Spleen (tissue), 11 donors: ENCODE data around the gene PPP4R3A. TPM values are rescaled to one million over a fixed set of nuclear protein-coding genes. Genes with fewer than 3 reads are reported as not detected.
"Not testable (repeated sequence)": the region's sequence is repeated elsewhere in the genome, so short reads cannot be mapped to it uniquely, and the experiment has no call there.

Experiments used
- DNase-seq: peaks from one replicate; pipeline ENCODE4 v3.0.0-alpha.2; 2020
- H3K27ac ChIP-seq, 8 donors: fragments of 200-600 bp; sonication (generic) in 7 of 8; 1 replicate in 4 of 8; 2 replicates in 4 of 8; pipeline versions ENCODE4 v1.5.0 to v1.8.0; 2016 to 2021; ENCODE audit warnings: inconsistent platforms in 4 of 8, mild to moderate bottlenecking in 4 of 8, moderate library complexity in 1 of 8
- H3K27me3 ChIP-seq, 7 donors: fragments of 200-600 bp; sonication (generic) in 6 of 7; replicated peaks in 1 of 7; 1 replicate in 4 of 7; 2 replicates in 3 of 7; pipeline versions ENCODE4 v1.5.0 to v1.8.0; 2016 to 2021; ENCODE audit warnings: inconsistent platforms in 3 of 7, mild to moderate bottlenecking in 1 of 7
- H3K36me3 ChIP-seq, 6 donors: fragments of 200-600 bp; sonication (generic) in 5 of 6; 1 replicate in 4 of 6; 2 replicates in 2 of 6; pipeline versions ENCODE4 v1.5.0 to v1.8.0; 2016 to 2021; ENCODE audit warnings: inconsistent platforms in 2 of 6
- H3K4me1 ChIP-seq, 6 donors: fragments of 200-600 bp; sonication (generic) in 5 of 6; 1 replicate in 3 of 6; 2 replicates in 3 of 6; pipeline versions ENCODE4 v1.5.0 to v1.8.0; 2016 to 2021; ENCODE audit warnings: inconsistent platforms in 3 of 6
- H3K4me3 ChIP-seq, 8 donors: fragments of 200-600 bp; sonication (generic) in 7 of 8; 1 replicate in 4 of 8; 2 replicates in 4 of 8; pipeline versions ENCODE4 v1.5.0 to v1.8.0; 2016 to 2021; ENCODE audit warnings: inconsistent platforms in 4 of 8, mild to moderate bottlenecking in 4 of 8, moderate library complexity in 2 of 8
- H3K9me3 ChIP-seq, 8 donors: fragments of 200-600 bp; sonication (generic) in 7 of 8; 1 replicate in 4 of 8; 2 replicates in 4 of 8; pipeline versions ENCODE4 v1.5.0 to v1.8.0; 2016 to 2021; ENCODE audit warnings: inconsistent platforms in 4 of 8
- POLR2A ChIP-seq, 3 donors: fragments of 450-650 bp; IDR thresholded peaks; one replicate each; pipeline ENCODE4 v1.5.1; 2017; ENCODE audit warnings: antibody characterized with exemption in 3 of 3, mild to moderate bottlenecking in 1 of 3
- POLR2AphosphoS5 ChIP-seq, 3 donors: sonication (generic); formaldehyde crosslinking; IDR thresholded peaks; one replicate each; pipeline ENCODE4 v1.5.1; 2017; ENCODE audit warnings: antibody characterized with exemption in 3 of 3
- WGBS, 5 donors: extraction: QIAGEN DNeasy Blood & Tissue Kit in 3 of 5; methylation state at CpG; one replicate each; pipeline versions ENCODE4 v1.1.5 to v1.1.7; 2013 to 2018; 5-methylcytosine and 5-hydroxymethylcytosine counted together
- intact Hi-C: fragments of 100-400 bp; cut with DNase I; formaldehyde crosslinking; loops from one replicate; pipeline ENCODE4 v1.15.0; 2023; ENCODE audit warnings: low total_unique reads
- polyA plus RNA-seq, 3 donors: library from polyadenylated mRNA; stranded (reverse); fragments of 200-250 nt; gene quantifications; one replicate each; pipeline ENCODE4 v1.2.1, GENCODE V29; 2013
- total RNA-seq, 7 donors: library from RNA; depleted of rRNA in 3 of 7; stranded (reverse); fragments of >200 nt in 3 of 7; fragmentation: NEBNext Ultra II Directional in 4 of 7; extraction: Animal tissue kit (Norgen Biotek cat#: 25700) in 4 of 7; gene quantifications; one replicate each; pipeline versions ENCODE4 v1.1.0 to v1.2.1, GENCODE V29; 2016 to 2021
- TF ChIP-seq, protein P1 (sequence below), 11 experiments: fragments of 200-600 bp in 7 of 11; fragments of 450-650 bp in 4 of 11; sonication (generic) in 4 of 11; IDR thresholded peaks in 8 of 11; conservative IDR thresholded peaks in 3 of 11; 1 replicate in 7 of 11; 2 replicates in 4 of 11; pipeline versions ENCODE4 v1.4.0 to v1.8.0; 2016 to 2021; ENCODE audit warnings: antibody characterized with exemption in 11 of 11, inconsistent platforms in 4 of 11, mild to moderate bottlenecking in 1 of 11
- donor health status: healthy with polysubstance abuse.
- donor health status: DM: no; HTN: no; CAD: no; lungs with moderate emphysema.
- donor health status: DM: no; HTN: no; CAD: no.
- donor health status: Bipolar disorder and iron deficiency.
- donor health status: healthy.
- donor health status: DM: no; HTN: no; CAD: no.
- donor health status: DM: yes; HTN: yes; CAD: no.

PPP4R3A gene
- total and polyA plus RNA-seq, 10 donors, result 53.9 to 119 (median 105) TPM

DNA sequence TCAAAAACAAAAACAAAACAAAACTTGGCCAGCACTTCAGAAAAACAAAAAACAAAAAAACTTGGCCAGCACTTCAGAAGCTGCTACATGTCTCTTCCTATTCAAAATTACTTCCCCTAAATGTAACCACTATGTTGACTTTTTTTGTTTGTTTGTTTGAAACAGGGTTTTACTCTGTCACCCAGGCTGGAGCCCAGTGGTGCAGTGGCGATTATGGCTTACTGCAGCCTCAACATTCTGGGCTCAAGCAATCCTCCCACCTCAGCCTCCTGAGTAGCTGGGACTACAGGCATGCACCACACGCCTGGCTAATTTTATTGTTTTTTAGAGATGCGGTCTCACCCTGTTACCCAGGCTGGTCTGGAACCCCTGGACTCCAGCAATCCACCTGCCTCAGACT lies 38.0 kb upstream of the PPP4R3A start:
- Histone ChIP-seq H3K36me3 (no peaks in the 10 kb centered on the region), H3K4me3 (no peak overlapping the region), H3K27ac (no peak overlapping the region), H3K9me3 (no peaks in the 10 kb centered on the region), H3K27me3 (peaks cover 0 to 5% (median 0%) of the 10 kb centered on the region in 7 donors), H3K4me1 (no peaks in the 10 kb centered on the region)
- TF ChIP-seq POLR2A (IDR thresholded peaks at IDR 0.05), result no peak
- no peak for TF ChIP-seq POLR2AphosphoS5 (IDR thresholded peaks at IDR 0.05)
- TF ChIP-seq, protein P1, sequence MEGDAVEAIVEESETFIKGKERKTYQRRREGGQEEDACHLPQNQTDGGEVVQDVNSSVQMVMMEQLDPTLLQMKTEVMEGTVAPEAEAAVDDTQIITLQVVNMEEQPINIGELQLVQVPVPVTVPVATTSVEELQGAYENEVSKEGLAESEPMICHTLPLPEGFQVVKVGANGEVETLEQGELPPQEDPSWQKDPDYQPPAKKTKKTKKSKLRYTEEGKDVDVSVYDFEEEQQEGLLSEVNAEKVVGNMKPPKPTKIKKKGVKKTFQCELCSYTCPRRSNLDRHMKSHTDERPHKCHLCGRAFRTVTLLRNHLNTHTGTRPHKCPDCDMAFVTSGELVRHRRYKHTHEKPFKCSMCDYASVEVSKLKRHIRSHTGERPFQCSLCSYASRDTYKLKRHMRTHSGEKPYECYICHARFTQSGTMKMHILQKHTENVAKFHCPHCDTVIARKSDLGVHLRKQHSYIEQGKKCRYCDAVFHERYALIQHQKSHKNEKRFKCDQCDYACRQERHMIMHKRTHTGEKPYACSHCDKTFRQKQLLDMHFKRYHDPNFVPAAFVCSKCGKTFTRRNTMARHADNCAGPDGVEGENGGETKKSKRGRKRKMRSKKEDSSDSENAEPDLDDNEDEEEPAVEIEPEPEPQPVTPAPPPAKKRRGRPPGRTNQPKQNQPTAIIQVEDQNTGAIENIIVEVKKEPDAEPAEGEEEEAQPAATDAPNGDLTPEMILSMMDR (IDR thresholded peaks at IDR 0.05 in 8 of 11, conservative IDR thresholded peaks at IDR 0.05 in 3 of 11), result no peak
- WGBS, 5 donors, result 85 to 94% (median 88%) methylated on average over 3 of the region's 3 CpGs
- DNase-seq, result no peak
- intact Hi-C loops, result no loop called here

DNA sequence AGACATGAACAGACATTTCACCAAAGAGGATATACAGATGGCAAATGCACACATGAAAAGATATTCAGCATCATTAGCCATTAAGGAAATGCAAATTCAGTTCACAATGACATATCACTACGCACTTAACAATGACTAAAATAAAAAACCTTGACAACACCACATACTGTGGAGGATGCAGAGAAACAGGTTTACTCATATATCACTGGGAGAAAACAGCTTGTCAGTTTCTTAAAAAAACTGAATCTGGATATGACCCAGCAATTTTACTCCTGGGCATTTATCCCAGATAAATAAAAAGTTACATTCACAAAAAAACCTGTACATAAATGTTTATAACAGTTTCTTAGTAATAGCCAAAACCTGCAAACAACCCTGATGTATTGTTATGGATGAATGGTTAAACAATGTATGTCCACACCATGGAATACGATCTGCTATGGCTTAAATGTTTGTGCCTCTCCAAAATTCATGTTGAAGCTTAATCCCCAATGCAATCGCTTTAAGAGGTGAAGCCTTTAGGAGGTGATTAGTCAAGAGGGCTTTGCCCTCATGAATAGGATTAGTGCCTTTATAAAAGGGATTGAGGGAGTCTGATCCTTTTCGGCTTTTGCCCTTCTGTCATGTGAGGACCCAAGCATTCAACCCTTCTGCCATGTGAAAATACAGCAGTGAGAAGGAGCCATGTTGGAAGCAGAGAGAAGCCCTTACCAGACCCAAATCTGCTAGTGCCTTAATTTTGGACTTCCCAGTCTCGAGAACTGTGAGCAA lies 36.0 kb upstream of the PPP4R3A start:
- H3K27ac ChIP-seq, result no peak overlapping the region
- peaks cover 0 to 15% (median 14%) of the 10 kb centered on the region in 8 donors for H3K9me3 ChIP-seq
- TF ChIP-seq POLR2A (IDR thresholded peaks at IDR 0.05) (no peak), POLR2AphosphoS5 (IDR thresholded peaks at IDR 0.05) (no peak)
- TF ChIP-seq, protein P1 (IDR thresholded peaks at IDR 0.05 in 8 of 11, conservative IDR thresholded peaks at IDR 0.05 in 3 of 11), result no peak
- 76 to 88% (median 82%) methylated on average over 5 of the region's 5 CpGs for WGBS, 5 donors
- intact Hi-C loops, result no loop called here
- no peak for DNase-seq
- peaks cover 0 to 5% (median 0%) of the 10 kb centered on the region in 7 donors for H3K27me3 ChIP-seq
- H3K4me3 ChIP-seq, result no peak overlapping the region
- no peaks in the 10 kb centered on the region for H3K4me1 ChIP-seq
- H3K36me3 ChIP-seq, result no peaks in the 10 kb centered on the region

DNA sequence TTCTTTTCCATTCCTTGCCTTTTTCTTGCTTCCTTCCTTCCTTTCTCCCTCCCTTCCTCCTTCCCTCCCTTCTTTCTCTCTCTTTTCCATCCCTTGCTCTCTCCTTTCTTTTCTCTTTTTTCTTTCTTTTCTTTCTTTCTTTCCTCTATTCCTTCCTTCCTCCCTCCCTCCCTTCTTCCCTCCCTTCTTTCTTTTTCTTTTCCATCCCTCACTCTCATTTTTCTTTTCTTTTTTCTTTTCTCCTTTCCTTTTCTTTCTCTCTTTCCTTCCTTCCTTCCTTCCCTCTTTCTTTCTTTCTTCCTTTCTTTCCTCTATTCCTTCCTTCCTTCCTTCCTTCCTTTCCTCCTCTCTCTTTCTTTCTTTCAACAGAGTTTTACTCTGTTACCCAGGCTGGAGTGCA lies 35.1 kb upstream of the PPP4R3A start:
- DNase-seq, result no peak
- intact Hi-C loops, result no loop called here
- Histone ChIP-seq H3K36me3 (no peaks in the 10 kb centered on the region), H3K4me1 (no peaks in the 10 kb centered on the region), H3K27ac (no peak overlapping the region), H3K27me3 (peaks cover 0 to 5% (median 0%) of the 10 kb centered on the region in 7 donors), H3K9me3 (peaks cover 0 to 24% (median 19%) of the 10 kb centered on the region in 8 donors), H3K4me3 (no peak overlapping the region)
- TF ChIP-seq POLR2A (IDR thresholded peaks at IDR 0.05) (no peak), POLR2AphosphoS5 (IDR thresholded peaks at IDR 0.05) (no peak)
- TF ChIP-seq, protein P1 (IDR thresholded peaks at IDR 0.05 in 8 of 11, conservative IDR thresholded peaks at IDR 0.05 in 3 of 11), result no peak

DNA sequence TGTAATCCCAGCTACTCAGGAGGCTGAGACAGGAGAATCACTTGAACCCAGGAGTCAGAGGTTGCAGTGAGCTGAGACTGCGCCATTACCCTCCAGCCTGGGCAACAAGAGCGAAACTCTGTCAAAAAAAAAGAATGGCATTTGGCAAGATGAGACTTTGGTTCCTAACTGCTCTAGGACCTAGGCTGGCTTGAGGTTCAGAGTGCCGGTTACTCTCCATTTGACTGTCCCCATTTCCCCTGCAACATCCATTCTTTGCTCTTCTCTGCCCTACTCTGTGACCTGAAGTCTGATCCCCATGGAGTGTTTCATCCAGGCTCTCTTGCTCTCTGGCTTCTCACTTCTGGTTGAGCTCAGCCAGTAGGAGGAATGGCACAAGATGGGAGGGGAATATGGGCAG lies 26.2 kb upstream of the PPP4R3A start:
- peaks cover 0 to 32% (median 15%) of the 10 kb centered on the region in 8 donors for H3K9me3 ChIP-seq
- H3K27me3 ChIP-seq, result peaks cover 0 to 25% (median 0%) of the 10 kb centered on the region in 7 donors
- H3K4me3 ChIP-seq, result no peak overlapping the region
- no peaks in the 10 kb centered on the region for H3K36me3 ChIP-seq
- no peak for DNase-seq
- 87 to 99% (median 97%) methylated on average over 3 of the region's 3 CpGs for WGBS, 5 donors
- no peak for TF ChIP-seq POLR2AphosphoS5 (IDR thresholded peaks at IDR 0.05)
- TF ChIP-seq, protein P1 (IDR thresholded peaks at IDR 0.05 in 8 of 11, conservative IDR thresholded peaks at IDR 0.05 in 3 of 11), result no peak
- no peak for TF ChIP-seq POLR2A (IDR thresholded peaks at IDR 0.05)
- H3K4me1 ChIP-seq, result no peaks in the 10 kb centered on the region
- H3K27ac ChIP-seq, result no peak overlapping the region
- intact Hi-C loops, result no loop called here

DNA sequence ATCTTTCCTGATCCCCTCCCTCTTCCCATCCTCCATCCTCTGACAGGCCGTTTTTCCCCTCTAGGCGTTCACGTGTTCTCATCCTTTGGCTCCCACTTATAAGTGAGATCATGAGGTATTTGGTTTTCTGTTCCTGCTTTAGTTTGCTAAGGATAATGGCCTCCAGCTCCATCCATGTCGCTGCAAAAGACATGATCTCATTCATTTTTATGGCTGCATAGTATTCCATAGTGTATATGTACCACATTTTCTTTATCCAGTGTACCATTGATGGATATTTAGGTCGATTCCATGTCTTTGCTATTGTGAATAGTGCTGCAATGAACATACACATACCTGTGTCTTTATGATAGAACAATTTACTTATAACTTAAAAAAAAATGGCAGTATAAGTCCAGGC lies 23.9 kb upstream of the PPP4R3A start:
- peaks cover 0 to 25% (median 0%) of the 10 kb centered on the region in 7 donors for H3K27me3 ChIP-seq
- intact Hi-C loops, DNase-seq, H3K4me3 ChIP-seq, H3K9me3 ChIP-seq, H3K27ac ChIP-seq, H3K36me3 ChIP-seq, H3K4me1 ChIP-seq: not testable (repeated sequence)
- 75 to 83% (median 76%) methylated on average over 5 of the region's 5 CpGs for WGBS, 5 donors
